B cell (primary cell): ENCODE measurements around the gene MMP2. TPM values are rescaled to one million over a fixed set of nuclear protein-coding genes. Genes with fewer than 3 reads are reported as not detected.

Experiments used
- ATAC-seq: fragments of 200-7000 bp; cut with Tn5 transposase; one replicate; pipeline ENCODE4 v1.10.0; 2021; ENCODE audit warnings: low read depth, mild to moderate bottlenecking, moderate number of reproducible peaks, moderate library complexity
- CTCF ChIA-PET: fragments of 350-600 bp; sonication (Branson Sonifier 250); formaldehyde crosslinking; loops from one replicate; lab custom pipeline; 2021; ENCODE audit warnings: antibody characterized with exemption, inconsistent platforms; lab: Charles Lee
- POLR2A ChIA-PET: fragments of 350-600 bp; sonication (Branson Sonifier 250); formaldehyde crosslinking; loops from one replicate; lab custom pipeline; 2021; ENCODE audit warnings: antibody characterized with exemption; lab: Charles Lee
- DNase-seq: peaks from one replicate; pipeline ENCODE4 v3.0.0; 2013
- H2AFZ ChIP-seq: 2 replicates; pipeline ENCODE4 v1.6.1; 2012; ENCODE audit warnings: mild to moderate bottlenecking, low read depth, low read length; ENCODE audit not compliant: insufficient read depth, poor library complexity, severe bottlenecking
- H3K27ac ChIP-seq, 2 donors: 1 replicate in 1 of 2; 2 replicates in 1 of 2; pipeline ENCODE4 v1.5.1; 2012 to 2013; ENCODE audit warnings: low read length in 2 of 2, mild to moderate bottlenecking in 2 of 2, moderate library complexity in 1 of 2
- H3K27me3 ChIP-seq, 4 experiments: fragments of 200-600 bp in 1 of 4; sonication (generic) in 1 of 4; replicated peaks in 1 of 4; 1 replicate in 2 of 4; 2 replicates in 2 of 4; pipeline versions ENCODE4 v1.6.1 to v1.7.0; 2013 to 2016; ENCODE audit warnings: low read length in 3 of 4, mild to moderate bottlenecking in 2 of 4, mixed read lengths in 1 of 4, moderate library complexity in 1 of 4; ENCODE audit not compliant: insufficient read depth in 4 of 4, control insufficient read depth in 3 of 4; ENCODE audit errors: control extremely low read depth in 1 of 4
- H3K36me3 ChIP-seq, 2 experiments: replicated peaks in 1 of 2; 1 replicate in 1 of 2; 2 replicates in 1 of 2; pipeline versions ENCODE4 v1.6.1 to v1.7.1; 2013; ENCODE audit warnings: low read length in 1 of 2; ENCODE audit not compliant: insufficient read depth in 2 of 2, control insufficient read depth in 1 of 2; ENCODE audit errors: control extremely low read depth in 1 of 2, extremely low read depth in 1 of 2
- H3K4me1 ChIP-seq, 2 donors: fragments of 200-600 bp in 1 of 2; sonication (generic) in 1 of 2; 1 replicate in 1 of 2; 2 replicates in 1 of 2; pipeline versions ENCODE4 v1.5.1 to v1.6.1; 2013 to 2017; ENCODE audit warnings: low read length in 2 of 2; ENCODE audit not compliant: control insufficient read depth in 2 of 2, insufficient read depth in 2 of 2
- H3K4me2 ChIP-seq: replicated peaks from 2 replicates; pipeline ENCODE3; 2012; ENCODE audit warnings: mild to moderate bottlenecking, low read depth, low read length; ENCODE audit not compliant: poor library complexity, severe bottlenecking
- H3K4me3 ChIP-seq, 5 experiments: fragments of 200-600 bp in 1 of 5; sonication (generic) in 1 of 5; 1 replicate in 3 of 5; 2 replicates in 2 of 5; pipeline versions ENCODE4 v1.5.1 to v1.7.0; 2011 to 2016; ENCODE audit warnings: low read length in 4 of 5, mild to moderate bottlenecking in 4 of 5, low read depth in 2 of 5, control low read depth in 1 of 5, moderate library complexity in 1 of 5; ENCODE audit not compliant: insufficient read depth in 1 of 5; ENCODE audit errors: control extremely low read depth in 1 of 5, extremely low read depth in 1 of 5
- H3K79me2 ChIP-seq: fragments of 200-600 bp; sonication (generic); one replicate; pipeline ENCODE4 v1.6.0; 2016; ENCODE audit warnings: low read length; ENCODE audit not compliant: control insufficient read depth, insufficient read depth
- H3K9ac ChIP-seq: fragments of 200-600 bp; sonication (generic); 2 replicates; pipeline ENCODE4 v1.6.1; 2017; ENCODE audit warnings: mild to moderate bottlenecking, low read length, moderate library complexity
- H3K9me3 ChIP-seq, 3 donors: one replicate each; pipeline versions ENCODE4 v1.6.1 to v1.7.1; 2013; ENCODE audit warnings: low read length in 2 of 3; ENCODE audit not compliant: control insufficient read depth in 2 of 3, insufficient read depth in 1 of 3; ENCODE audit errors: control extremely low read depth in 1 of 3
- H4K20me1 ChIP-seq: 2 replicates; pipeline ENCODE4 v1.6.0; 2012; ENCODE audit warnings: mild to moderate bottlenecking, low read length; ENCODE audit not compliant: insufficient read depth, control insufficient read depth, poor library complexity, severe bottlenecking
- H3K27ac Mint-ChIP-seq: one replicate; pipeline ENCODE4 v1.8.0; 2021; ENCODE audit warnings: mixed read lengths
- H3K27me3 Mint-ChIP-seq: one replicate; pipeline ENCODE4 v1.8.0; 2021; ENCODE audit warnings: mixed read lengths
- H3K4me1 Mint-ChIP-seq: one replicate; pipeline ENCODE4 v1.8.0; 2021; ENCODE audit warnings: mixed read lengths
- H3K4me3 Mint-ChIP-seq: one replicate; pipeline ENCODE4 v1.8.0; 2021; ENCODE audit warnings: mixed read lengths
- H3K9me3 Mint-ChIP-seq: one replicate; pipeline ENCODE4 v1.8.0; 2022; ENCODE audit warnings: mixed read lengths; ENCODE audit not compliant: insufficient read depth
- CTCF ChIP-seq: fragments of 200-600 bp; IDR thresholded peaks from one replicate; pipeline ENCODE4 v1.8.0; 2022; ENCODE audit warnings: antibody characterized with exemption, mild to moderate bottlenecking
- EZH2 ChIP-seq: IDR thresholded peaks from 2 replicates; pipeline ENCODE4 v1.6.1; 2012; ENCODE audit warnings: borderline replicate concordance, low read depth, mild to moderate bottlenecking, moderate library complexity, low read length; ENCODE audit not compliant: insufficient read depth, poor library complexity, severe bottlenecking
- WGBS: methylation state at CpG from one replicate; pipeline ENCODE4 v1.1.5; 2013; ENCODE audit warnings: missing lambda C conversion rate; ENCODE audit not compliant: insufficient coverage; 5-methylcytosine and 5-hydroxymethylcytosine counted together
- intact Hi-C: fragments of 100-400 bp; cut with micrococcal nuclease; formaldehyde crosslinking; loops from one replicate; pipeline ENCODE4 v1.10.0; 2022
- polyA plus RNA-seq: library from polyadenylated mRNA; depleted of rRNA; stranded (reverse); fragments of >200 nt; gene quantifications from 2 replicates; pipeline ENCODE4 v1.2.3, GENCODE V29; 2012
- total RNA-seq, 2 donors: library from RNA; stranded (reverse); fragments of 120-200 nt in 1 of 2; gene quantifications; 1 replicate in 1 of 2; 2 replicates in 1 of 2; pipeline versions ENCODE4 v1.2.3 to v1.2.4, GENCODE V29; 2013 to 2022

Gene MMP2
- total and polyA plus RNA-seq, 2 donors (not counting 1 experiment from before 2014, with no cell fraction given): not detected

DNA sequence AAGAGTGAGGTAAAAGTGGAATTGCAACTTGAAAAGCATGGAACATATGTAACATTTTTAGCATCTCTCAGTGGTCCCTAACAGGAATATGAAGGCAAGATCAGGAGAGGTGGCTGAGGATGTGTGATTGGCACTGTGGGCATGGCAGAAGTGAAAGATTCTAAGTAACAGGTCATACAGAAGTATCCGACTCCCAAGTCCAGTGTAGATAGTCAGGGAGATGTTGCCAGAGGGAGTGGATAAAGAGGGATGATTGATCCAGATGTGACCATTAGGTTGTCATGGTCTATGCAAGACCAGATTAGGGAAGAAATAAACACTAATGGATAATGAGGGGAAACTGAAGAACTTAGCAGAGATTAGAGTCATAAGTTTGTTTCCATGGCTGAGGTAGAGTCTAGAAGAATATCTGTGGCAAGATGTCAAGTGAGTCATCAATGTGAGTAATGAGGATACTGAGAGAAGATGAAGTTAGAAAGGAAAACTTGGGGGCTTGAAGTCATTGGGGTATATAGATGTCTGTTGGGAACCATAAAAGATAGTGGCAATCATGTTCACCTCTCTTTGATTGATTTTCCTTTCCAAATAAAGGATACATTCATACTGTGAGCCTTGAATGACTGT is 63.6 kb downstream of the MMP2 start:
- intact Hi-C loops: no loop called here
- POLR2A ChIA-PET: no interaction called here
- no peaks in the 10 kb centered on the region for H3K9me3 Mint-ChIP-seq

GRCh38 chr16:55543472-55543871 is 64.5 kb downstream of the MMP2 start:
- Mint-ChIP-seq H3K9me3 (no peaks in the 10 kb centered on the region), H3K27ac (no peak overlapping the region), H3K4me1 (no peaks in the 10 kb centered on the region), H3K27me3 (no peaks in the 10 kb centered on the region), H3K4me3 (no peak overlapping the region)
- Histone ChIP-seq H3K4me3 (no peak overlapping the region), H3K9ac (no peak overlapping the region), H3K4me1 (no peaks in the 10 kb centered on the region), H3K4me2 (no peak overlapping the region), H3K9me3 (no peaks in the 10 kb centered on the region), H2AFZ (no peak overlapping the region), H3K79me2 (no peaks in the 10 kb centered on the region), H3K27me3 (no peaks in the 10 kb centered on the region), H3K27ac (no peak overlapping the region), H4K20me1 (no peaks in the 10 kb centered on the region), H3K36me3 (no peaks in the 10 kb centered on the region)
- CTCF ChIA-PET: no interaction called here
- POLR2A ChIA-PET: no interaction called here
- no peak for ATAC-seq
- TF ChIP-seq EZH2: no peak
- no peak for TF ChIP-seq CTCF
- no CpG with 5 or more reads among the region's 2 CpGs for WGBS
- no peak for DNase-seq
- intact Hi-C loops: no loop called here

More for the DNA sequence above, 63.6 kb downstream of the MMP2 start:
- CTCF ChIA-PET: no interaction called here
- Histone ChIP-seq H3K9ac (no peak overlapping the region), H3K4me3 (no peak overlapping the region), H4K20me1 (no peaks in the 10 kb centered on the region), H3K27me3 (no peaks in the 10 kb centered on the region), H3K79me2 (no peaks in the 10 kb centered on the region), H3K36me3 (no peaks in the 10 kb centered on the region), H3K4me1 (no peaks in the 10 kb centered on the region), H3K27ac (no peak overlapping the region), H3K9me3 (no peaks in the 10 kb centered on the region), H3K4me2 (no peak overlapping the region), H2AFZ (no peak overlapping the region)
- ATAC-seq (no peak), DNase-seq (no peak)
- Mint-ChIP-seq H3K27me3 (no peaks in the 10 kb centered on the region), H3K27ac (no peak overlapping the region), H3K4me1 (no peaks in the 10 kb centered on the region), H3K4me3 (no peak overlapping the region)
- 100% methylated on average over 1 of the region's 1 CpG for WGBS
- TF ChIP-seq EZH2 (no peak), CTCF (no peak)
